K562 (cell line): ENCODE results near the gene ZNF487. TPM values are rescaled to one million over a fixed set of nuclear protein-coding genes. Genes with fewer than 3 reads are reported as not detected.

Experiments
- BDP1 ChIP-seq: IDR thresholded peaks from 3 replicates; pipeline ENCODE4 v1.6.1; 2011; ENCODE audit not compliant: insufficient read length, insufficient read depth
- CEBPB ChIP-seq: fragments of 450-650 bp; IDR thresholded peaks from 2 replicates; pipeline ENCODE4 v1.6.1; 2016; ENCODE audit warnings: missing genetic modification characterization, missing compliant biosample characterization
- DACH1 ChIP-seq: fragments of 450-650 bp; IDR thresholded peaks from 2 replicates; pipeline ENCODE4 v1.6.1; 2018; ENCODE audit not compliant: partially characterized antibody
- ESRRB ChIP-seq: fragments of 250-450 bp; sonication (Bioruptor Pico); IDR thresholded peaks from 2 replicates; pipeline ENCODE4 v1.5.0; 2020; ENCODE audit warnings: mild to moderate bottlenecking, moderate library complexity, borderline replicate concordance
- NKRF ChIP-seq: fragments of 450-650 bp; IDR thresholded peaks from 2 replicates; pipeline ENCODE4 v1.6.1; 2016; ENCODE audit warnings: borderline replicate concordance
- PHB ChIP-seq: fragments of 250-450 bp; sonication (Bioruptor Pico); IDR thresholded peaks from 2 replicates; pipeline ENCODE4 v1.5.0; 2021
- POLR2AphosphoS5 ChIP-seq: IDR thresholded peaks from 2 replicates; pipeline ENCODE4 v1.6.1; 2011; ENCODE audit warnings: mild to moderate bottlenecking, low read depth, low read length, moderate library complexity; ENCODE audit not compliant: control insufficient read depth, insufficient read depth
- RB1 ChIP-seq: fragments of 450-650 bp; IDR thresholded peaks from 2 replicates; pipeline ENCODE4 v1.6.1; 2017; ENCODE audit warnings: low read depth, mild to moderate bottlenecking
- SMARCA5 ChIP-seq: fragments of 450-650 bp; IDR thresholded peaks from 2 replicates; pipeline ENCODE4 v1.6.1; 2016
- TAF15 ChIP-seq: fragments of 200-400 bp; formaldehyde crosslinking; IDR thresholded peaks from 2 replicates; pipeline ENCODE4 v1.6.1; 2017; ENCODE audit warnings: mild to moderate bottlenecking, low read depth, low read length, moderate library complexity
- ZC3H8 ChIP-seq: fragments of 450-650 bp; IDR thresholded peaks from 2 replicates; pipeline ENCODE4 v1.6.1; 2017
- ZKSCAN1 ChIP-seq: fragments of 150-350 bp; IDR thresholded peaks from 2 replicates; pipeline ENCODE4 v1.6.1; 2016; ENCODE audit warnings: low read depth, low read length
- ZNF57 ChIP-seq: fragments of 450-650 bp; formaldehyde crosslinking; IDR thresholded peaks from 2 replicates; pipeline ENCODE4 v1.4.0; 2020; ENCODE audit warnings: mild to moderate bottlenecking, moderate library complexity
- polyA plus RNA-seq, 8 experiments: library from polyadenylated mRNA; depleted of rRNA in 4 of 8; stranded (reverse) in 5 of 8; unstranded in 3 of 8; fragments of >200 nt; fragmentation: Nextera tagmentation in 2 of 8; fragmentation: Illumina TruSeq in 1 of 8; extraction: Ambion mirVana in 2 of 8; extraction: Trizol in 1 of 8; gene quantifications; 2 replicates each; pipeline versions ENCODE4 v1.2.1 to v1.2.3, GENCODE V29; 2011 to 2014; ENCODE audit warnings: inconsistent platforms in 1 of 8, missing spikeins in 1 of 8
- total RNA-seq, 7 experiments: library from RNA; depleted of rRNA in 6 of 7; stranded (reverse); fragments of >200 nt in 6 of 7; fragmentation: Illumina TruSeq in 2 of 7; extraction: Trizol in 2 of 7; gene quantifications; 2 replicates each; pipeline versions ENCODE4 v1.2.1 to v1.2.3, GENCODE V29; 2011 to 2021; ENCODE audit warnings: low replicate concordance in 1 of 7
- TF ChIP-seq, protein P1 (sequence below): fragments of 450-650 bp; formaldehyde crosslinking; IDR thresholded peaks from 2 replicates; pipeline ENCODE4 v1.4.0; 2022; ENCODE audit warnings: missing genetic modification characterization
- TF ChIP-seq, protein P2 (sequence below), 2 experiments: fragments of 450-650 bp in 1 of 2; IDR thresholded peaks; 2 replicates each; pipeline ENCODE4 v1.6.1; 2011 to 2017; ENCODE audit warnings: low read depth in 2 of 2, antibody characterized with exemption in 1 of 2, borderline replicate concordance in 1 of 2, low read length in 1 of 2, mild to moderate bottlenecking in 1 of 2, mixed read lengths in 1 of 2; ENCODE audit not compliant: control insufficient read depth in 1 of 2
- TF ChIP-seq, protein P3 (sequence below): sonication (generic); formaldehyde crosslinking; IDR thresholded peaks from 2 replicates; pipeline ENCODE4 v1.8.0; 2022; ENCODE audit warnings: mild to moderate bottlenecking, missing genetic modification reagents
- TF ChIP-seq, protein P4 (sequence below), 2 experiments: fragments of 450-650 bp; IDR thresholded peaks; 2 replicates each; pipeline ENCODE4 v1.6.1; 2016

ZNF487 gene
- total and polyA plus RNA-seq, 9 of the 15 experiments (the other 6 are each of a cell fraction or from before 2014, with no cell fraction given): 1.9 to 6.5 (median 4.2) TPM

- TF ChIP-seq, protein P1, sequence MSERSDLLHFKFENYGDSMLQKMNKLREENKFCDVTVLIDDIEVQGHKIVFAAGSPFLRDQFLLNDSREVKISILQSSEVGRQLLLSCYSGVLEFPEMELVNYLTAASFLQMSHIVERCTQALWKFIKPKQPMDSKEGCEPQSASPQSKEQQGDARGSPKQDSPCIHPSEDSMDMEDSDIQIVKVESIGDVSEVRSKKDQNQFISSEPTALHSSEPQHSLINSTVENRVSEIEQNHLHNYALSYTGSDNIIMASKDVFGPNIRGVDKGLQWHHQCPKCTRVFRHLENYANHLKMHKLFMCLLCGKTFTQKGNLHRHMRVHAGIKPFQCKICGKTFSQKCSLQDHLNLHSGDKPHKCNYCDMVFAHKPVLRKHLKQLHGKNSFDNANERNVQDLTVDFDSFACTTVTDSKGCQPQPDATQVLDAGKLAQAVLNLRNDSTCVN (CRISPR knock-in tag): 0 out of 2 replicates have a peak, but pooled peaks have one; percentile 24
- TF ChIP-seq SMARCA5 (peak; percentile 17; the same call in 1 of the 2 replicates), ZKSCAN1 (no peak), POLR2AphosphoS5 (no peak), CEBPB (tag) (no peak), ZC3H8 (no peak), NKRF (peak; percentile 46; the same call in 1 of the 2 replicates), TAF15 (no peak), DACH1 (no peak), PHB (no peak), ESRRB (CRISPR knock-in tag) (no peak), BDP1 (no peak), ZNF57 (CRISPR knock-in tag) (no peak), RB1 (no peak)
- TF ChIP-seq, protein P2, sequence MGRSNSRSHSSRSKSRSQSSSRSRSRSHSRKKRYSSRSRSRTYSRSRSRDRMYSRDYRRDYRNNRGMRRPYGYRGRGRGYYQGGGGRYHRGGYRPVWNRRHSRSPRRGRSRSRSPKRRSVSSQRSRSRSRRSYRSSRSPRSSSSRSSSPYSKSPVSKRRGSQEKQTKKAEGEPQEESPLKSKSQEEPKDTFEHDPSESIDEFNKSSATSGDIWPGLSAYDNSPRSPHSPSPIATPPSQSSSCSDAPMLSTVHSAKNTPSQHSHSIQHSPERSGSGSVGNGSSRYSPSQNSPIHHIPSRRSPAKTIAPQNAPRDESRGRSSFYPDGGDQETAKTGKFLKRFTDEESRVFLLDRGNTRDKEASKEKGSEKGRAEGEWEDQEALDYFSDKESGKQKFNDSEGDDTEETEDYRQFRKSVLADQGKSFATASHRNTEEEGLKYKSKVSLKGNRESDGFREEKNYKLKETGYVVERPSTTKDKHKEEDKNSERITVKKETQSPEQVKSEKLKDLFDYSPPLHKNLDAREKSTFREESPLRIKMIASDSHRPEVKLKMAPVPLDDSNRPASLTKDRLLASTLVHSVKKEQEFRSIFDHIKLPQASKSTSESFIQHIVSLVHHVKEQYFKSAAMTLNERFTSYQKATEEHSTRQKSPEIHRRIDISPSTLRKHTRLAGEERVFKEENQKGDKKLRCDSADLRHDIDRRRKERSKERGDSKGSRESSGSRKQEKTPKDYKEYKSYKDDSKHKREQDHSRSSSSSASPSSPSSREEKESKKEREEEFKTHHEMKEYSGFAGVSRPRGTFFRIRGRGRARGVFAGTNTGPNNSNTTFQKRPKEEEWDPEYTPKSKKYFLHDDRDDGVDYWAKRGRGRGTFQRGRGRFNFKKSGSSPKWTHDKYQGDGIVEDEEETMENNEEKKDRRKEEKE (IDR thresholded peaks at IDR 0.05; ENCODE audit: borderline replicate concordance in 1 of 2, control insufficient read depth in 1 of 2, low read depth in 2 of 2, low read length in 1 of 2): no peak
- TF ChIP-seq, protein P3, sequence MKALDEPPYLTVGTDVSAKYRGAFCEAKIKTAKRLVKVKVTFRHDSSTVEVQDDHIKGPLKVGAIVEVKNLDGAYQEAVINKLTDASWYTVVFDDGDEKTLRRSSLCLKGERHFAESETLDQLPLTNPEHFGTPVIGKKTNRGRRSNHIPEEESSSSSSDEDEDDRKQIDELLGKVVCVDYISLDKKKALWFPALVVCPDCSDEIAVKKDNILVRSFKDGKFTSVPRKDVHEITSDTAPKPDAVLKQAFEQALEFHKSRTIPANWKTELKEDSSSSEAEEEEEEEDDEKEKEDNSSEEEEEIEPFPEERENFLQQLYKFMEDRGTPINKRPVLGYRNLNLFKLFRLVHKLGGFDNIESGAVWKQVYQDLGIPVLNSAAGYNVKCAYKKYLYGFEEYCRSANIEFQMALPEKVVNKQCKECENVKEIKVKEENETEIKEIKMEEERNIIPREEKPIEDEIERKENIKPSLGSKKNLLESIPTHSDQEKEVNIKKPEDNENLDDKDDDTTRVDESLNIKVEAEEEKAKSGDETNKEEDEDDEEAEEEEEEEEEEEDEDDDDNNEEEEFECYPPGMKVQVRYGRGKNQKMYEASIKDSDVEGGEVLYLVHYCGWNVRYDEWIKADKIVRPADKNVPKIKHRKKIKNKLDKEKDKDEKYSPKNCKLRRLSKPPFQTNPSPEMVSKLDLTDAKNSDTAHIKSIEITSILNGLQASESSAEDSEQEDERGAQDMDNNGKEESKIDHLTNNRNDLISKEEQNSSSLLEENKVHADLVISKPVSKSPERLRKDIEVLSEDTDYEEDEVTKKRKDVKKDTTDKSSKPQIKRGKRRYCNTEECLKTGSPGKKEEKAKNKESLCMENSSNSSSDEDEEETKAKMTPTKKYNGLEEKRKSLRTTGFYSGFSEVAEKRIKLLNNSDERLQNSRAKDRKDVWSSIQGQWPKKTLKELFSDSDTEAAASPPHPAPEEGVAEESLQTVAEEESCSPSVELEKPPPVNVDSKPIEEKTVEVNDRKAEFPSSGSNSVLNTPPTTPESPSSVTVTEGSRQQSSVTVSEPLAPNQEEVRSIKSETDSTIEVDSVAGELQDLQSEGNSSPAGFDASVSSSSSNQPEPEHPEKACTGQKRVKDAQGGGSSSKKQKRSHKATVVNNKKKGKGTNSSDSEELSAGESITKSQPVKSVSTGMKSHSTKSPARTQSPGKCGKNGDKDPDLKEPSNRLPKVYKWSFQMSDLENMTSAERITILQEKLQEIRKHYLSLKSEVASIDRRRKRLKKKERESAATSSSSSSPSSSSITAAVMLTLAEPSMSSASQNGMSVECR (CRISPR knock-in tag): no peak
- TF ChIP-seq, protein P4, sequence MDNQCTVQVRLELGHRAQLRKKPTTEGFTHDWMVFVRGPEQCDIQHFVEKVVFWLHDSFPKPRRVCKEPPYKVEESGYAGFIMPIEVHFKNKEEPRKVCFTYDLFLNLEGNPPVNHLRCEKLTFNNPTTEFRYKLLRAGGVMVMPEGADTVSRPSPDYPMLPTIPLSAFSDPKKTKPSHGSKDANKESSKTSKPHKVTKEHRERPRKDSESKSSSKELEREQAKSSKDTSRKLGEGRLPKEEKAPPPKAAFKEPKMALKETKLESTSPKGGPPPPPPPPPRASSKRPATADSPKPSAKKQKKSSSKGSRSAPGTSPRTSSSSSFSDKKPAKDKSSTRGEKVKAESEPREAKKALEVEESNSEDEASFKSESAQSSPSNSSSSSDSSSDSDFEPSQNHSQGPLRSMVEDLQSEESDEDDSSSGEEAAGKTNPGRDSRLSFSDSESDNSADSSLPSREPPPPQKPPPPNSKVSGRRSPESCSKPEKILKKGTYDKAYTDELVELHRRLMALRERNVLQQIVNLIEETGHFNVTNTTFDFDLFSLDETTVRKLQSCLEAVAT (IDR thresholded peaks at IDR 0.05): peak; percentile 86
Measured at GRCh38 chr10:43404704-43405084, 32.2 kb upstream of the ZNF487 start (continued).
